Fibroblast of lung (primary cell): ENCODE measurements around the gene FMO5. TPM values are rescaled to one million over a fixed set of nuclear protein-coding genes. Genes with fewer than 3 reads are reported as not detected.
A peak's percentile ranks its signal among the peaks of the same experiment; 100 is the strongest.

ENCODE experiments used
- DNase-seq, 2 donors: peaks; one replicate each; pipeline versions ENCODE4 v3.0.0 to v3.0.0-alpha.2; 2010; ENCODE audit warnings: low read depth in 2 of 2
- H2AFZ ChIP-seq: 2 replicates; pipeline ENCODE4 v1.5.1; 2012; ENCODE audit warnings: low read length, control low read depth, inconsistent platforms
- H3K27ac ChIP-seq: 2 replicates; pipeline ENCODE4 v1.5.1; 2011; ENCODE audit warnings: low read length, control low read depth; ENCODE audit not compliant: insufficient read depth
- H3K27me3 ChIP-seq: 2 replicates; pipeline ENCODE4 v1.5.1; 2011; ENCODE audit warnings: mild to moderate bottlenecking, low read length; ENCODE audit not compliant: control insufficient read depth, insufficient read depth
- H3K36me3 ChIP-seq: 2 replicates; pipeline ENCODE4 v1.5.1; 2011; ENCODE audit warnings: low read length; ENCODE audit not compliant: control insufficient read depth, insufficient read depth
- H3K4me1 ChIP-seq: 2 replicates; pipeline ENCODE4 v1.5.1; 2011; ENCODE audit warnings: low read length; ENCODE audit not compliant: control insufficient read depth, insufficient read depth; ENCODE audit errors: extremely low read depth
- H3K4me2 ChIP-seq: 2 replicates; pipeline ENCODE4 v1.5.1; 2011; ENCODE audit warnings: low read length, control low read depth; ENCODE audit not compliant: insufficient read depth; ENCODE audit errors: extremely low read depth
- H3K4me3 ChIP-seq, 4 experiments: fragments of 200-600 bp in 1 of 4; sonication (generic) in 1 of 4; replicated peaks in 1 of 4; 2 replicates each; pipeline ENCODE4 v1.5.1; 2011 to 2016; ENCODE audit warnings: low read length in 4 of 4, low read depth in 3 of 4, mild to moderate bottlenecking in 3 of 4, control low read depth in 2 of 4, inconsistent platforms in 1 of 4, mixed read lengths in 1 of 4; ENCODE audit not compliant: insufficient read depth in 1 of 4; ENCODE audit errors: control extremely low read depth in 1 of 4
- H3K79me2 ChIP-seq: 2 replicates; pipeline ENCODE4 v1.5.1; 2012; ENCODE audit warnings: mild to moderate bottlenecking, low read length, inconsistent platforms; ENCODE audit not compliant: control insufficient read depth, insufficient read depth
- H3K9ac ChIP-seq: 2 replicates; pipeline ENCODE4 v1.5.1; 2011; ENCODE audit warnings: mild to moderate bottlenecking, low read length, control low read depth; ENCODE audit not compliant: insufficient read depth
- H3K9me3 ChIP-seq: 2 replicates; pipeline ENCODE4 v1.5.1; 2012; ENCODE audit warnings: low read depth, low read length; ENCODE audit not compliant: control insufficient read depth, insufficient read depth
- H4K20me1 ChIP-seq: 2 replicates; pipeline ENCODE4 v1.5.1; 2011; ENCODE audit warnings: low read length; ENCODE audit not compliant: control insufficient read depth, insufficient read depth; ENCODE audit errors: extremely low read depth
- EZH2 ChIP-seq: IDR thresholded peaks from 2 replicates; pipeline ENCODE4 v1.5.1; 2012; ENCODE audit warnings: low read length, control low read depth, mild to moderate bottlenecking; ENCODE audit errors: missing control alignments
- polyA plus RNA-seq, 2 donors: library from polyadenylated mRNA; depleted of rRNA in 1 of 2; stranded (reverse) in 1 of 2; unstranded in 1 of 2; fragments of >200 nt; gene quantifications; 2 replicates each; pipeline ENCODE4 v1.2.1, GENCODE V29; 2011 to 2012; ENCODE audit warnings: missing spikeins in 1 of 2
- total RNA-seq: library from RNA; depleted of rRNA; stranded (reverse); fragments of >200 nt; gene quantifications from 2 replicates; pipeline ENCODE4 v1.2.1, GENCODE V29; 2014
- TF ChIP-seq, protein P1 (sequence below), 2 donors: IDR thresholded peaks in 1 of 2; conservative IDR thresholded peaks in 1 of 2; 1 replicate in 1 of 2; 2 replicates in 1 of 2; pipeline ENCODE4 v1.5.1; 2011 to 2012; ENCODE audit warnings: low read length in 2 of 2, control low read depth in 1 of 2, inconsistent platforms in 1 of 2, low read depth in 1 of 2, mild to moderate bottlenecking in 1 of 2

Gene FMO5
- total and polyA plus RNA-seq, 2 donors (not counting 1 experiment from before 2014, with no cell fraction given) = 2.0 to 2.8 TPM

GRCh38 chr1:147204080-147204479 lies 21.1 kb downstream of the FMO5 start:
- Histone ChIP-seq H3K4me3 (no peak overlapping the region), H3K27ac (no peak overlapping the region), H4K20me1 (no peaks in the 10 kb centered on the region), H3K4me1 (peaks cover 3% of the 10 kb centered on the region), H3K9me3 (no peaks in the 10 kb centered on the region), H3K36me3 (no peaks in the 10 kb centered on the region), H3K79me2 (no peaks in the 10 kb centered on the region), H3K4me2 (no peak overlapping the region), H3K27me3 (no peaks in the 10 kb centered on the region), H3K9ac (no peak overlapping the region), H2AFZ (no peak overlapping the region)
- no peak for DNase-seq
- TF ChIP-seq, protein P1, sequence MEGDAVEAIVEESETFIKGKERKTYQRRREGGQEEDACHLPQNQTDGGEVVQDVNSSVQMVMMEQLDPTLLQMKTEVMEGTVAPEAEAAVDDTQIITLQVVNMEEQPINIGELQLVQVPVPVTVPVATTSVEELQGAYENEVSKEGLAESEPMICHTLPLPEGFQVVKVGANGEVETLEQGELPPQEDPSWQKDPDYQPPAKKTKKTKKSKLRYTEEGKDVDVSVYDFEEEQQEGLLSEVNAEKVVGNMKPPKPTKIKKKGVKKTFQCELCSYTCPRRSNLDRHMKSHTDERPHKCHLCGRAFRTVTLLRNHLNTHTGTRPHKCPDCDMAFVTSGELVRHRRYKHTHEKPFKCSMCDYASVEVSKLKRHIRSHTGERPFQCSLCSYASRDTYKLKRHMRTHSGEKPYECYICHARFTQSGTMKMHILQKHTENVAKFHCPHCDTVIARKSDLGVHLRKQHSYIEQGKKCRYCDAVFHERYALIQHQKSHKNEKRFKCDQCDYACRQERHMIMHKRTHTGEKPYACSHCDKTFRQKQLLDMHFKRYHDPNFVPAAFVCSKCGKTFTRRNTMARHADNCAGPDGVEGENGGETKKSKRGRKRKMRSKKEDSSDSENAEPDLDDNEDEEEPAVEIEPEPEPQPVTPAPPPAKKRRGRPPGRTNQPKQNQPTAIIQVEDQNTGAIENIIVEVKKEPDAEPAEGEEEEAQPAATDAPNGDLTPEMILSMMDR (conservative IDR thresholded peaks at IDR 0.05 in 1 of 2, IDR thresholded peaks at IDR 0.05 in 1 of 2; ENCODE audit: low read depth in 1 of 2, low read length in 2 of 2) = no peak
- TF ChIP-seq EZH2 = no peak

DNA sequence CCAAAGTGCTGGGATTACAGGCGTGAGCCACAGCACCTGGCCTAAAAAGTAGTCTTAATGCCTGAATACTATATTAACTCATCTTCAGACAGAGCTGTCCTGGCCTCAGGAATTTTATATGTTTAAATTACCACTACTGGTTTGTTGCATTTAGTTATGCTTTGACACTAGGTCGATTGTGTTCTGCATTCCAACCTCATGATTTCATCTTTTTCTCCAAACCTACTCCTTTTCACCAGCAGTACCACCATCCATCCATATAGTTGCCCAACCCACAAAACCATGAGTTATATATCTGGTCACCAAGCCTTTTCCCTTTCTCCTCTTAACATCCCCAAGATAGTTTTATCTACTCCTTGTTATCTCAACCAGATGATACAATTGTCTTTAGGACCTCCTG lies 22.6 kb downstream of the FMO5 start:
- Histone ChIP-seq H3K79me2 (no peaks in the 10 kb centered on the region), H3K4me2 (no peak overlapping the region), H3K27ac (no peak overlapping the region), H3K4me1 (peaks cover 3% of the 10 kb centered on the region), H3K4me3 (no peak overlapping the region), H2AFZ (no peak overlapping the region), H3K9ac (no peak overlapping the region), H4K20me1 (no peaks in the 10 kb centered on the region), H3K9me3 (no peaks in the 10 kb centered on the region), H3K27me3 (no peaks in the 10 kb centered on the region), H3K36me3 (no peaks in the 10 kb centered on the region)
- TF ChIP-seq EZH2 = no peak
- TF ChIP-seq, protein P1 (conservative IDR thresholded peaks at IDR 0.05 in 1 of 2, IDR thresholded peaks at IDR 0.05 in 1 of 2; ENCODE audit: low read depth in 1 of 2, low read length in 2 of 2) = no peak
- DNase-seq = peak in 1 of 2 donors; percentile 6

DNA sequence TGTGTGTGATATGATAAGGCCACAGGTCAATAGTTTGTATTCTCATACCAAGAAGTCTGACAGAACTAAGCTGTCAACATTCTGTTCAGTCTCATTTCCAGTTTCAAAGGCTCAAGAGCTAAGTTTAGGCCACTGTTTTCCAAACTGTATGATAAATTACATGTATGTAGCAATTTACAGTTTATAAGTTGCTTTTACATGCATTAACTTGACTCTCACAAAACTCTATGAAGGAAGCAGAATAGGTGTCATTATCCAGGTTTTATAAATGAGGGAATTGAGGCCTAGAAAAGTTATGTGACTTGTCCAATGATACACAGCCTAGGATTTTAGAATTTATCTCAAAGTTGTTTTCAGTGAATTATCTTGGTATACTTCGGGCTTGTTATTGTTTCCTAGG lies 23.4 kb downstream of the FMO5 start:
- Histone ChIP-seq H4K20me1 (no peaks in the 10 kb centered on the region), H3K27me3 (no peaks in the 10 kb centered on the region), H3K36me3 (no peaks in the 10 kb centered on the region), H2AFZ (no peak overlapping the region), H3K27ac (no peak overlapping the region), H3K9me3 (no peaks in the 10 kb centered on the region), H3K4me3 (no peak overlapping the region), H3K4me2 (no peak overlapping the region), H3K4me1 (peaks cover 3% of the 10 kb centered on the region), H3K79me2 (no peaks in the 10 kb centered on the region), H3K9ac (no peak overlapping the region)
- no peak for DNase-seq
- TF ChIP-seq, protein P1 (conservative IDR thresholded peaks at IDR 0.05 in 1 of 2, IDR thresholded peaks at IDR 0.05 in 1 of 2; ENCODE audit: low read depth in 1 of 2, low read length in 2 of 2) = no peak
- TF ChIP-seq EZH2 = no peak
